Activated B cell treated with CpG ODN at 0.5 μM for 24 hours (primary cell): Measurements from ENCODE around the gene KIF26B. TPM values are rescaled to one million over a fixed set of nuclear protein-coding genes. Genes with fewer than 3 reads are reported as not detected.

Source experiments
- ATAC-seq: fragments of 200-7000 bp; cut with Tn5 transposase; one replicate; pipeline ENCODE4 v1.10.0; 2021; ENCODE audit warnings: low read depth, mild to moderate bottlenecking, moderate library complexity
- CTCF ChIA-PET: fragments of 350-600 bp; sonication (Branson Sonifier 250); formaldehyde crosslinking; loops from one replicate; lab custom pipeline; 2021; ENCODE audit warnings: antibody characterized with exemption; lab: Charles Lee
- POLR2A ChIA-PET: fragments of 350-600 bp; sonication (Branson Sonifier 250); formaldehyde crosslinking; loops from one replicate; lab custom pipeline; 2021; ENCODE audit warnings: antibody characterized with exemption; lab: Charles Lee
- DNase-seq: peaks from one replicate; pipeline ENCODE4 v3.0.0; 2022
- H3K27ac Mint-ChIP-seq: one replicate; pipeline ENCODE4 v1.8.0; 2020; ENCODE audit warnings: mixed read lengths
- H3K27me3 Mint-ChIP-seq: one replicate; pipeline ENCODE4 v1.8.0; 2021; ENCODE audit warnings: mixed read lengths
- H3K36me3 Mint-ChIP-seq: one replicate; pipeline ENCODE4 v1.8.0; 2021; ENCODE audit warnings: low read depth, mixed read lengths
- H3K4me1 Mint-ChIP-seq: one replicate; pipeline ENCODE4 v1.8.0; 2021; ENCODE audit warnings: mixed read lengths
- H3K4me3 Mint-ChIP-seq: one replicate; pipeline ENCODE4 v1.8.0; 2020; ENCODE audit warnings: mild to moderate bottlenecking, mixed read lengths
- H3K9me3 Mint-ChIP-seq: one replicate; pipeline ENCODE4 v1.8.0; 2020; ENCODE audit warnings: mixed read lengths
- intact Hi-C: fragments of 100-400 bp; cut with micrococcal nuclease; formaldehyde crosslinking; loops from one replicate; pipeline ENCODE4 v1.15.1; 2024
- total RNA-seq: library from RNA; stranded (reverse); gene quantifications from 2 replicates; pipeline ENCODE4 v1.2.3, GENCODE V29; 2022
- TF ChIP-seq, protein P1 (sequence below): fragments of 200-600 bp; IDR thresholded peaks from one replicate; pipeline ENCODE4 v1.8.0; 2022; ENCODE audit warnings: antibody characterized with exemption, mild to moderate bottlenecking

Gene KIF26B
- total RNA-seq, 1 donor from 2014 or later, result 1.7 TPM

DNA sequence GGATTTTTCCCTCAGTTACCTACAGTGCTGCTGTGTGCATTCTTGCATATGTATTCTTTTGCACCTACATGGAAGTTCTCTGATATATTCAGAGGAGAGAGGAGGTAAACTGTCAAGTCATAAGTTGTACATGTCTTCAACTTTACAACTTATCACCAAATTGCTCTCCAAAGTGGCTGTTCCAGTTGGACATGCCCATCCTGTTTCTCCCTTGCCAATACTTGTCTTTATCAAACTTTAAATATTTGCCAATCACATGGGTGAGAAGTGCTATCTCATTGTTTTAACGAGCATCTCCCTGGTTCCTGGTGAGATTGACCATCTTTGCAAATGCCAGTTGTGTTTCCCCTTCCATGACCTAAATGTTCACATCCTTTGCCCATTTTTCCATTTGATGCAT, 88.2 kb downstream of the KIF26B start:
- H3K9me3 Mint-ChIP-seq, result no peaks in the 10 kb centered on the region
- ATAC-seq (no peak), DNase-seq (no peak)
- H3K4me3 Mint-ChIP-seq, result no peak overlapping the region
- ChIA-PET POLR2A (no interaction called here), CTCF (no interaction called here)
- peaks cover 7% of the 10 kb centered on the region for H3K27me3 Mint-ChIP-seq
- no peaks in the 10 kb centered on the region for H3K36me3 Mint-ChIP-seq
- intact Hi-C loops, result no loop called here
- H3K27ac Mint-ChIP-seq, result no peak overlapping the region
- TF ChIP-seq, protein P1, sequence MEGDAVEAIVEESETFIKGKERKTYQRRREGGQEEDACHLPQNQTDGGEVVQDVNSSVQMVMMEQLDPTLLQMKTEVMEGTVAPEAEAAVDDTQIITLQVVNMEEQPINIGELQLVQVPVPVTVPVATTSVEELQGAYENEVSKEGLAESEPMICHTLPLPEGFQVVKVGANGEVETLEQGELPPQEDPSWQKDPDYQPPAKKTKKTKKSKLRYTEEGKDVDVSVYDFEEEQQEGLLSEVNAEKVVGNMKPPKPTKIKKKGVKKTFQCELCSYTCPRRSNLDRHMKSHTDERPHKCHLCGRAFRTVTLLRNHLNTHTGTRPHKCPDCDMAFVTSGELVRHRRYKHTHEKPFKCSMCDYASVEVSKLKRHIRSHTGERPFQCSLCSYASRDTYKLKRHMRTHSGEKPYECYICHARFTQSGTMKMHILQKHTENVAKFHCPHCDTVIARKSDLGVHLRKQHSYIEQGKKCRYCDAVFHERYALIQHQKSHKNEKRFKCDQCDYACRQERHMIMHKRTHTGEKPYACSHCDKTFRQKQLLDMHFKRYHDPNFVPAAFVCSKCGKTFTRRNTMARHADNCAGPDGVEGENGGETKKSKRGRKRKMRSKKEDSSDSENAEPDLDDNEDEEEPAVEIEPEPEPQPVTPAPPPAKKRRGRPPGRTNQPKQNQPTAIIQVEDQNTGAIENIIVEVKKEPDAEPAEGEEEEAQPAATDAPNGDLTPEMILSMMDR, result no peak
- H3K4me1 Mint-ChIP-seq, result no peaks in the 10 kb centered on the region

DNA sequence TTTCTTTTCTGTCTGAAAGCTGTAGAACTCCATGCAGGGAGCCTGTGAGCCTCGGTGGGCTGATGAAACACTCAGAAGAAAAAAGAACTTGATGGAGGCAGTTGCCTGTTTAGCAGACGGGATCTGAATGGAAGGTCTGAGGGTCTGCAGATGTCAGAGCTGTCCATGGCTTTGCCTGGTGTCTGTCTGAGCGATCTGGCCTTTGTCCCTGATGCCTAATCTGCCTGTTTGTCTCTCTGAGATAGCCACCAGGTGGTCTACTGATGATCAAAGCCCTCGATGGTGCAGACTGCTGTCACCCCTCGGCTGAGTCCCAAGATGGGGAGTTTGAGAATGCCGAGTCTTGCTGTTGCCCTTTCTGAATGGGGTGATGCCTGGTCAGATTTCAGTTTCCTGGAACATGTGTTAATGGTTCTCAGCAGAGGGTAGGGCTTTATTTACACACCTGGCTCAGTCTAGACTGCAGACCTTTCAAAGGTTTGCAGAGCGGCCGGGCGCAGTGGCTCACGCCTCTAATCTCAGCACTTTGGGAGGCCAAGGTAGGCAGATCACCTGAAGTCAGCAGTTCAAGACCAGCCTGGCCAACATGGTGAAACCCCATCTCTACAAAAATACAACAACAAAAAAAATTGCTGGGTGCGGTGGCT, 90.4 kb downstream of the KIF26B start:
- ATAC-seq, result no peak
- H3K27ac Mint-ChIP-seq, result no peak overlapping the region

DNA sequence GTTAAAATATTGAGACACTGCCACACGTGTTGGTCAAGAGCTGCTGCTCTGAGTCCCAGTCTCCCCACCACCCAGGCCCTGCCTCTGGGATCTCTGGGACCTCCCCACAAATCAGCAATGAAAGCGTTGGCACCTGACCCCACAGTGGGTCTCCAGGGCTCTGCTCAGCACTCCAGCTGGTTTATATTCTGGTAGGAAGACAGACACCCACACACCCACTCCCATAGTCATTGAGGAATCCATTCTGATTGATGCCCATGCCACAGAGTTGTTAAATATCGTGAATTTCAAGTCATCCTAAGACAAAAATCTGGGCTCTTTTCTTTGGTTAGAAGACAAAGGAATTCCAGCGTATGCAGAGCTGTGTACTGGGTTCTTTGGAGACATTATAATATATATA, 91.6 kb downstream of the KIF26B start:
- TF ChIP-seq, protein P1, result no peak
- CTCF ChIA-PET, result no interaction called here
- POLR2A ChIA-PET, result no interaction called here
- Mint-ChIP-seq H3K4me1 (no peaks in the 10 kb centered on the region), H3K4me3 (no peak overlapping the region), H3K9me3 (no peaks in the 10 kb centered on the region), H3K36me3 (no peaks in the 10 kb centered on the region), H3K27ac (no peak overlapping the region), H3K27me3 (no peaks in the 10 kb centered on the region)
- DNase-seq (no peak), ATAC-seq (no peak)
- intact Hi-C loops, result no loop called here

More for the DNA sequence above, 90.4 kb downstream of the KIF26B start:
- Mint-ChIP-seq H3K4me3 (no peak overlapping the region), H3K27me3 (peaks cover 2% of the 10 kb centered on the region), H3K9me3 (no peaks in the 10 kb centered on the region), H3K36me3 (no peaks in the 10 kb centered on the region), H3K4me1 (no peaks in the 10 kb centered on the region)
- TF ChIP-seq, protein P1, result no peak
- intact Hi-C loops, result no loop called here
- CTCF ChIA-PET, result no interaction called here
- DNase-seq, result no peak
- POLR2A ChIA-PET, result no interaction called here

DNA sequence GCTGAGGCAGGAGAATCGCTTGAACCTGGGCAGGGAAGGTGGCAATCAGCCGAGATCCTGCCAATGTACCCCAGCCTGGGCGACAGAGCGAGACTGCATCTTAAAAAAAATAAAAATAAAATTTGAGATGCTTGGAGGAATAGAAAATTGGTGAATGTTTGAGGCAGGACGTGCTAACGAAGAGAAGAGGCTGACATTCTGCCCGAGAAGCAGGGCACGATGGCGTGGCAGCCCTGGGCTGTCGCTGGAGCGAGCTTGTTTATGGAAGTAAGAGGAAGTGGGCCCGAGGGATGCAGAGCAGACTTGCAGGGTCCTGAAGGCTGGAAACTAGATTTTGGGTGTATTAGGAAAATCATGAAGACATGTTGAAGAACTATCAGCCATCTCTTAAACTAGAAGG, 92.6 kb downstream of the KIF26B start:
- no peak for ATAC-seq
- Mint-ChIP-seq H3K36me3 (no peaks in the 10 kb centered on the region), H3K27me3 (no peaks in the 10 kb centered on the region), H3K4me3 (no peak overlapping the region), H3K9me3 (no peaks in the 10 kb centered on the region), H3K27ac (no peak overlapping the region), H3K4me1 (no peaks in the 10 kb centered on the region)
- ChIA-PET CTCF (no interaction called here), POLR2A (no interaction called here)
- DNase-seq, result no peak
- intact Hi-C loops, result no loop called here
- TF ChIP-seq, protein P1, result no peak

DNA sequence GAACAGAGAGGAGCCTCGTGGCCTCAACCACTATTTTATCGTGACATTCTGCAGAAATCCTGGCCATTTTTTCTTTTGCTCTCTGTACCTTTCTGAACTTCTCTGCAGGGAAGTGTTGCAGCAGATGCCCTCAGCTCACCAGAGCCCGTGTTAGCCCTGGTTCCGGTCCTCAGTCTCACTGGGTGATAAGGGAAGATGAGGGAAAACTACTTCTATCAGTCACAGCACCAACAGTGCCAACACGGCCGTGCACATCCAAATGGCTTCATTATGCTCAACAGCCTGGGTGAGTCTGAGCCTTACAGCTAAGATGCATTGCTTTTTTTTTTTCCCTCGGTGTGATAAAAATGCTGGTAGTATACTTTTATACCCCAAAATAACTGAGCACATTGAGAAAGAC, 93.0 kb downstream of the KIF26B start:
- Mint-ChIP-seq H3K27ac (no peak overlapping the region), H3K4me1 (no peaks in the 10 kb centered on the region), H3K4me3 (no peak overlapping the region), H3K27me3 (no peaks in the 10 kb centered on the region), H3K9me3 (no peaks in the 10 kb centered on the region), H3K36me3 (no peaks in the 10 kb centered on the region)
- ChIA-PET POLR2A (no interaction called here), CTCF (no interaction called here)
- ATAC-seq (no peak), DNase-seq (no peak)
- TF ChIP-seq, protein P1, result no peak
- intact Hi-C loops, result no loop called here
